Esophagus mucosa (tissue), 1 donor: Measurements from ENCODE around the gene SPEN. TPM values are rescaled to one million over a fixed set of nuclear protein-coding genes. Genes with fewer than 3 reads are reported as not detected.
"Not testable (repeated sequence)": the region's sequence is repeated elsewhere in the genome, so short reads cannot be mapped to it uniquely, and the experiment has no call there.

ENCODE experiments used
- ATAC-seq: fragments of 200-7000 bp; cut with Tn5 transposase; one replicate; pipeline ENCODE4 v1.9.1; 2020
- total RNA-seq: library from RNA; stranded (reverse); gene quantifications from one replicate; pipeline ENCODE4 v1.2.4, GENCODE V29; 2023
- donor health status: DM: yes; HTN: yes; CAD: no.

The SPEN gene
- total RNA-seq, 1 donor from 2014 or later, result 25.1 TPM

DNA sequence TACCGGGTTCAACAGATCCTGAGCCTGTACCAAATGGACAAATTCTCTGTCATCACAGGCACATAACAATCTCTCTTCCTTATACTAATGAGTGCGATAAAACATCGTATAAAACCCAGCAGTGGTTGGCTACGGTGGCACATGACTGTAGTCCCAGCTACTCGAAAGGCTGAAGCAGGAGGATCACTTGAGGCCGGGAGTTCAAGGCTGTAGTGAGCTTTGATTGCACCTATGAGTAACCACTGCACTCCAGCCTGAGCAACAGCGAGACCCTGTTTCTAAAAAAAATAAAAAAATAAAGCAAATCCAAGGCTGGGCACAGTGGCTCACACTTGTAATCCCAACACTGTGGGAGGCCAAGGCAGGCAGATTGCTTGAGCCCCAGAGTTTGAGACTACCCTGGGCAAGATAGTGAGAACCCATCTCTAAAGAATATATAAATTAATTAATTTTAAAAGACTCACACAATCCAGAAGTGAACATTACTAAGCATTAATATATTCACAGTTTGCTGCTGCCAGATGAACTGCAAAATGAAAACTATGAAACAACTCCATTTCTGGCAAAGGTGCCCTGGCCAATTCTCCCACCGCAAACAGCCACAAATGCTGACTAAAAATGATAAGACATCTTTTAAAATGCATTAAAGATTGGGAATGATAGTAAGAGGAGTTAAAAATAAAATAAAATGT is 115.3 kb downstream of the SPEN start:
- no peak for ATAC-seq

DNA sequence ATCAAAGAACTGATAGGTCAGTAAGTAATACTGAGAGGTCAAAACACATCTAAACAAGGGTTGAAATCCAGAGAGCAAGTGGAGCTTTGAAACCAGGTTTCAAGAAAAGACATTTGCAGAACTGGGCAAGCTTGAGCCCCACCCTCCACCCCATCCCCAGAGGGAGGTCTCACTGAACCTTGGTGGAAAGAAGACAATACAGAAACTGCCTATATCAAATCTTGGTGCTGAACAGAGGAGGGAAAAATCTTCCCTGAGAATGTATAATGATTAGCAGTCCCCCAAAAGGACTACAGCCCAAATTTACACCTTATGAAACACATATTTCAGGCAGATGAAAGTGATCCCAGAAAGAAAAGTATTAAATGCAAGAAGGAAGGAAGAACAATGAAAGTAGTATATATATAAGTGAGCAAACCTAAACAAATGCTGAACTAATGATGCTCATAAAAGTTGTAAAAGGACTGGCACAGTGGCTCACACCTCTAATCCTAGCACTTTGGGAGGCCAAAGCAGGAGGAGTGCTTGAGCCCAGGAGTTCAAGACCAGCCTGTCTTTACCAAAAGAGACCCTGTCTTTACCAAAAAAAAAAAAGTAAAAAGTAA is 116.0 kb downstream of the SPEN start:
- no peak for ATAC-seq

DNA sequence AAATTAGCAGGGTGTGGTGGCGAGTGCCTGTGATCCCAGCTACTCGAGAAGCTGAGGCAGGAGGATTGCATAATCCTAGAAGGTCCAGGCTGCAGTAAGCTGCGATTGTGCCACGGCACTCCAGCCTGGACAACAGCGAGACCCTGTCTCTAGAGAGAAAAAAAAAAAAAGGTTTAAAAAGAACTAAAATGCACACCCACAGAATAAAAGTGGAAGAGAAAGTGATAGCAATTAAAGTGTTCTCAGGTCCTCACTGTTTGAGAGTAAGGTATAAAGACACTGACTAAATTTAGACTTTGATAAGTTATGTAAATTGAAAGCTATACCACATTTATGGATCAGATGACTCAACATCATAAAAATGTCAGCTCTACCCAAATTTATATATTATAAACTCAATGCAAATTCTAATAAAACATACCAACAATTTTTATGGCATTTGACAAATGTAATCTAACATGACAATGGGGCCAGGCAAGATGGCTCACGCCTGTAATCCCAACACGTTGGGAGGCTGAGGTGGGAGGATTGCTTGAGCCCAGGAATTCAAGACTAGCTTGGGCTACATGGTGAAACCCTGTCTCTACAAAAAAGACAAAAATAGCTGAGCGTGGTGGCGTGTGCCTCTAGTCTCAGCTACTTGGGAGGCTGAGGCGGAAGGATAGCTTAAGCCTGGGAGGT is 116.6 kb downstream of the SPEN start:
- ATAC-seq, result no peak

DNA sequence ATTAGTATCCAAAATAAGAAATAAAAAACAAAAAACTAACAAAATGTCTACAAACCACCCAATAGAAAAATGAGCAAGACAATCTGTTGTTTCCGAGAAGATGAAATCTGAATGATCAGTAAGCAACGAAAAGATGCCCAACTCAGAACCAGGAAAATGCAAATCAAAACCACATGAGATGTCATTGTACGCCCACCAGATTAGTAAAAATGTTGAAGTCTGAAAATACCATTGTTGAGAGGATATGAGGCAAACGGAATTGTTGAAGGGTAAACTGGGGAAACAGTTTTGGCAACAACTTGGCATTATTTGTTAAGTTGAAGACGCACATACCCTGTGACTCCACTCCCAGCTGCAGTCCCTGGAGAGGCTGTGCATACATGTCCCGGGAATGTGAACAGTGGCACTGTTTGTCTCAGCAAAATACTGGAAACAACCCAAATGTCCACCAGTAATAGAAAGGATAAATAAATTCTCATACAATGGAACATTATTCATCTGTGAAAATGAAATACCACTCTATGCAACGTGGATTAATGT is 117.8 kb downstream of the SPEN start:
- no peak for ATAC-seq

DNA sequence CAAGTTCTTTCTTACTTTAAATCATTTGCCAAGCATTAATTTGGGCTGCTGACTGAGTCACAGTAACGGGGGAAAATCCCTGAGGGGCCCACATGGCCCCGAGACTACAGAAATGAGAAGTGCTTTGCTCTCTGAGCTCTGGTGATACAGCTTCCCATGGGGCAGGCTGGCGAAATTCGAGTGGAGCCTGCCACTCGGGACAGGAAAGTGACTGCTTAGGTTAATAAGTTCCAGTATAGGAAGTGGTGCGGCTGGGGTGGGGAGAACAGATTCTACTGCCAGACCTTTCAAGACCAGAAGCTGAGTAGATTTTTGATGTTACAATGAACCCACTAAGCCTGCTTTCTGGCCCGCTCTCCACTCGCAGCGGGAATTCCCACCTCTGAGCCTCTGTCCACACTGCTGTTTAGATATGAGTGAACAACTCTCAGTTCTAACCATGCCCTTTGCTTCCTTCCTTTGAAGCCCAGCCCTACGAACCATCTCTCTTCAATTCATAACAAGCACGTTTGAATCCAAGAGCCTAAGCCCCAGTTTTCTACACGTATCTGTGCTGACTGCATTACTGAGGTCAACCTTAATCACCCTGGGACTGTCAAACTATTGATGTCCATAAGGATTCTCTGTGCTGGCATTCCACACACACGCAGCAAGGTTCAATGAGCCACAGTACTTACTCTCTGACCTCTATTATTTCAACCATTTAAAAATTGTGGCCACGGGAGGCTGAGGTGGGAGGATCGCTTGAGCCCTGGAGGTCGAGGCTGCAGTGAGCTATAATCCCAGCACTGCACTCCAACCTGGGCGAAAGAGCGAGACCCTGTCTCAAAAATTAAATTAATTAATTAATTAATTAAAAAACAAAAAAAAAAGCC is 118.8 kb downstream of the SPEN start:
- ATAC-seq, result peak; percentile 27

DNA sequence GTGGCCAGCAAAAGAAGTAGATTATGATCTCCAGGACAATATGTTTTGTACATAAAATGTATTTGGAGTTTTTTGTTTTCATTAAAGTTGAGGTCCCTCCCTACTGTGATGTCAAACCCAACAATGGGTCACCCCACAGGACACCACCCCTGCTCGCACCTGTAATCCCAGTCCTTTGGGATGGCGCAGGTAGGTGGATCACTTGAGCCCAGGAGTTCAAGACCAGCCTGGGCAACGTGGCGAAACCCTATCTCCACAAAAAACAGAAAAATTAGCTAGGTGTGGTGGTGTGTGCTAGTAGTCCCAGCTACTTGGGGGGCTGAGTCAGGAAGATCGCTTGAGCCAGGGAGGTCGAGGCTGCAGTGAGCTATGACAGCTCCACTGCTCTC is 119.4 kb downstream of the SPEN start:
- no peak for ATAC-seq

DNA sequence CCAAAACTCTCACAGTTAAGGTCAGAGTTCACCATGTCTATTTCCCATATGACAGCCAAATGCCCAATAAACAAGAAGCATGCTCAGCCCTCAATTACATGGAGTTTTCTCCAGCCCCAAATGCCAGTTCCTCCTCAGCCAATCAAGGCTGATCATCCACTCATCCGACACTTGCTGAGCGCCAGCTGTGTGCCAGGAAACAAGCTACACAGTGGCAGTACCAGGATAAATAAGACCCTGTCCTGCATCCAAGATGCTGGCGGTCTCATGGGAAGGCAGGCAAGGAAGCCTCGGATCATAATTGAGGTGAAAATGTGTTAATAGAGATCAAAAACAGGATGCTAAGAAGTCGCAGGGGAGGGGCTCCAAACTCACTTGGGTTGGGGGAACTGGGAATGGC is 120.7 kb downstream of the SPEN start:
- ATAC-seq, result no peak

DNA sequence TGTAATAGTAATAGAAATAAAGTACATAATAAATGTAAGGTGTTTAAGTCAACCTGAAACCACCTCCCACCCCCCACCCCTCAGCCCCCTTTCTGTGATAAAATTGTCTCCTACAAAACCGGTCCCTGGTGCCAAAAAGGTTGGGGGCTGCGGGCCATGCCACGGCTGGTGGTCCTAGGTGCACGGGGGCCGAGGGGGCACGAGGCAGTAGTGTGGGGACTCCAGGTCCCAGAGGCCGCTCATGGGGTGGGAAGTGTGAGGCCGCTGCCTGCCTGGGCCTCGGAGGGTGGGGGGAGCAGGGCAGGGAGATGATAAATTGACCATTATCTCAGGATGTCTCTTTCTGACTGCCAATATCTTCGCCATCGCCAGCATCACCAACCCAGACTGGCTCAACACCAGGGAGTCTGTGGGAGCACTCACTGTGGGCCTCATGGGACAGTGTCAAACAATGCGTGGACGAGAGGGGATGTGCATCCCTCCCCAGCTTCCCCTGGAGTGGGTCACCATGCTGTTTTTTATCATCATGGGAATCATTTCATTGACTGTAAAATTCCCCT is 121.9 kb downstream of the SPEN start:
- ATAC-seq, result no peak

DNA sequence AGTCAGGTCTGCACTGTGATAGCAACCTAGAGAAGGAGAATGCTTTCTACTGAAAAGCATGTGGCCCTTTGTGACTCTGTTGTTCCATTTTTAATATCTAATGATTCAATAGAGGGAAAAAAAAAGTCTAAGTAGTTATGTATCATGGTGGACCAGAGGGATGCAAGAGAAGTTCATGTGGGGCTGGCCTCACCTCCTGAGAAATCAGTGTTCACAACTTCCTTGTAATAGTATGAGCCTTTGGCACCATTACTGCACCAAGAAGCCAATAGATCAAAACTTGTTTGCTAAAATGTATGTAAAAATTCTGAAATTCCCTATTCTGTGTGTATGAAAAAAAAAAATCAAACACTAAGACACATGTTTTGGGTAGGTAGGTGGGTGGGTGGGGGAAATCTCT is 123.4 kb downstream of the SPEN start:
- no peak for ATAC-seq

DNA sequence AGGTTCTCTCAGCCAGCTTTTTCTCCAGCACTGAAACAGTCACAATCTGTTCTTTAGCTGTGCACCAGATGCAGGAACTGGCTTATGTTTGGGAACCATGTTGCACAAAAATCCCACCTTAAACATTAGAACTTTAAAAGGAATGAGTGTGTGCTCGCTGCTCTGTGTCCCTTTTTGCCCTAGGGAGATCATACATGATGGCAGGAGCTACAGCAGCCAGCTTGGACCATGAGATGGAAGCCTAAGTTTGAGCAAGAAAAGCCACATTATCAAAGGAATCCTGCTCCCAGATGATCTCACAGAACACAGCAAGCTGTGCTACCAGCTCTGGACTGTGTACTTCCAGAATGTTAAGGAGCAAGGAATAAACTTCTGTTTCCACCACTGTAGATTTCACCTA is 124.9 kb downstream of the SPEN start:
- ATAC-seq, result no peak

DNA sequence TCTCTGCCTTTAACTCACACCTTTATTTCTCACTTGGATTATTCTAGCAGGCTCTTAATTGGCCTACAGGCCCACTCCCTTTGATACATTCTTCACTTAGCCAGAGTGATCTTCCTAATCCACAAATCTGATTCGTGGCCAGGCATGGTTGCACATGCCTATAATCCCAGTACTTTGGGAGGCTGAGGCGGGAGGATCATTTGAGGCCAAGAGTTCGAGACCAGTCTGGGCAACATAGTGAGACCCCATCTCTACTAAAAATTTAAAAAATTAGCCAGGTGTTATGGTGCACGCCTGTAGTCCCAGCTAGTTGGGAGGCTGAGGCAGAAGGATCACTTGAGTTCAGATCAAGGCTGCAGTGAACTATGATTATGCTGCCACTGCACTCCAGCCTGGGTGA is 126.3 kb downstream of the SPEN start:
- ATAC-seq, result no peak

DNA sequence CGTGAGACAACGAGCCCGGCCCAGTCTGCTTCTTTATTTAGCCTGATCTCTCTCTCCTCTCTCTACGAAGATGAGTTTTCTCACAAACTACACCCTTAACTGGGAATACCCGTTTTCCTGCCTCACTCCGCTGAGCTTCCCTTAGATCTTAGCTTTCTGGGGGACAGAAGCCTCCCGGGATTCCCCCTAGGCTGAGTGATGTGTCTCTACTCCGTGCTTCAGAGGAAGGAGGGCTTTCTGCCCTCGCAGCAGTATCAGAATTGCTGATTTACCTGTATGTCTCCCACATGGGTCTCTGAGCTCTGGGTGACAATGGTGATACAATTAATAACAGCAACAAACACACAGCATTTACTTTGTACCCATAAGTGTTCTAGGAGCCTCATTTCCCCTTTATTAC is 127.3 kb downstream of the SPEN start:
- ATAC-seq, result peak; percentile 19

DNA sequence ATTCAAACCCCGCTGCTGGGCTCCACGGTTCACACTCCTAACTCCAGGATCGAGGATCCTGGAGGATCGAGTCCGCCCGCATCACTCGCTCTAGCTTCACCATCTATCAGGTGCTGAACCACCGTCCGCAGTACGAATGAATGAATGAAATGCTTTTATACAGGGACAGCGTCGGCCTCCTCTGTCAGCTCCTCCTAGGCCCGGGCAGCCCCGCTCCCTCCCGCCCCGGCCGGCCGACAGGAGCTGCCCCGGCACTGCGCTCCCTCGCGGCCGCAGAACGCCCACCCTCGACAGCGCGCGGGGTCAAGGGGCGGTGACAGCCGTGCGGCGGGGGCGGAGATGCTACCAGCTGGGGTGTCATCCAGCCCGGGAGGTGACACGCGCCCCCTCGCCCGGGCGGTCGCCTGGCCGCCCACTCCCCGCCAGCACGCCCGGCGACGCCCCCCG is 127.9 kb downstream of the SPEN start:
- peak; percentile 73 for ATAC-seq

DNA sequence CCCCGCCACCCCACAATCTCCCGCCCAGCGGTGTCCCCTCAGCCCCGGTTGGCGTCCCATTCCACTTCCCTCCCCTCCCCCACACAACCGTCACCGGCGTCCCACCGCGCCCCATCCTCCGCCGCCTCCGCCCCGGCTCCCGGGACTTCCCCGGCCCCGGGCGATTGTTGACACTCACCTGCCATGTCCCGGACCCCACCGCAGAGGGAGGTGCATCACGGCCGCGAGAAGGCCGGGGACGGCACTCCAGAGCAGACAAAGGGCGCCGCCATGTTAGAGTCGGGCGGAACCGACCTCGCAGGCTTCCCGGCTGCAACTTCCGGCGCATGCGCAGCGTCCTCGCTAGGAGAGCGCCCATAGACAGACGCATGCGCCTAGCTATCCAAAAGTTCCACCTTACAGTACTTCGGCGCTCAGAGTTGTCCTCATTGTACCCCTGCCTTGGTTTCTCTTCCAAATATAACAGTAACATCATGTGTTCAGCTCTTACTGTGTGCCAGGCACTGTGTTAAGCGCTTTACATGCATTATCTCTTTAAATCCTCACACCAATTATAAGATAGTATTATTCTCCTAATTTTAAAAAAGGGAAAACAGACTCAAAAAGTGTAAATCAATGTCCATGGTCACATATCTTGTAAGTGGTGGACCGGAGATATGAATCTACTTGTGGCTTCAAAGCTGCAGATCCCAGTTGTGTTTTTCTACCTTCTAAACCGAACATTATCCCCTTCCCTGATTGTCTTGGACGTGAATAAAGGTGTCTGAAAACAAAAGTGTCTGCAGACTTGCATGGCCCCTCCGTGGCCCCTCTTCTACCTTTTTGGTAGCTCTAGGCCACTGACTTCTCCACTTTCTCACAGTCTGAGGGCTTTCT is 128.5 kb downstream of the SPEN start, which contains the start of gene ZBTB17:
ZBTB17 (minus strand) TSS at position 297 of the 876 bp plus-strand sequence. CDS start 27,606 bp downstream, outside the sequence.
- ATAC-seq, result peak; percentile 95

DNA sequence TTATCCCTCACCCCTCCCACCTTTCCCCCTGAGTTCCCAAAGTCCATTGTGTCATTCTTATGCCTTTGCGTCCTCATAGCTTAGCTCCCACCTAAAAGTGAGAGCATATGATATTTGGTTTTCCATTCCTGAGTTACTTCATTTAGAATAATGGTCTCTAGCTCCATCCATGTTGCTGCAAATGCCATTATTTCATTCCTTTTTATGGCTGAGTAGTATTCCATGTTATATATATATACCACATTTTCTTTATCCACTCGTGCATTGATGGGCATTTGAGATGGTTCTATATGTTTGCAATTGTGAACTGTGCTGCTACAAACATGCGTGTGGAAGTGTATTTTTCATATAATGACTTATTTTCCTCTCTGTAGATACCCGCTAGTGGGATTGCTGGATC is 130.4 kb downstream of the SPEN start:
- ATAC-seq, result not testable (repeated sequence)

DNA sequence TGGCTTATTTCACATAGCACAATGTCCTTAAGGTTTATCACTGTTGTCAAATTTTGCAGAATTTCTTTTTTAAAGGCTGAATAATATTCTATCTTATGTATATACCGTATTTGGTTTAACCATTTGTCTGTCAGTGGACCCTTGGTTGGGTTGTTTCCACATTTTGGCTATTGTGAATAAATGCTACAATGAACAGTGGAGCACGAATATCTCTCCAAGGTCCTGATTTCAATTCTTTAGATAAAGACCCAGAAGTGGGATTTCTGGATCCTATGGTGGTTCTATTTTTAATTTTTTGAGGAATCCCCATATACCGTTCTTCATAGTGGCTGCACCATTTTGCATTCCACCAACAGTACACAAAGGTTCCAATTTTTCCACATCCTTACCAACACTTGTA is 134.2 kb downstream of the SPEN start:
- no peak for ATAC-seq

DNA sequence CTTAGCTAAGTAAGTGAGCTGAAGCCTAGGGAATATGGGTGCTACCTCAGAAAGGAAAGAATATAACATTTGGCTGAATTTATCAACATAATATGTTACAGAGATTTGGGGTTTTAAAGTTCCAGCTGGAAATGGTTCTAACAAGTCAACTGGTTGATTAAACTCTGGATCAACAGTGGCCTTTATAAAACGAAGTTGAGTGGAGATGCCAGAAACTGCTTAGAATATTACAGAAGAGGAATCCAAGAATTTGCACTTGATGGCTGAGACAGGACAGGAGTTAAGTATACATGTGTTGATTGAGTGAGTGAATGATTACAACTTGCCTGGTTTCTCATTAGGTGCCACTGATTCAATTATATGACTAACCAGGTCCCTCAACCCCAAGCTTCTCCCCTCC is 135.8 kb downstream of the SPEN start:
- ATAC-seq, result no peak

DNA sequence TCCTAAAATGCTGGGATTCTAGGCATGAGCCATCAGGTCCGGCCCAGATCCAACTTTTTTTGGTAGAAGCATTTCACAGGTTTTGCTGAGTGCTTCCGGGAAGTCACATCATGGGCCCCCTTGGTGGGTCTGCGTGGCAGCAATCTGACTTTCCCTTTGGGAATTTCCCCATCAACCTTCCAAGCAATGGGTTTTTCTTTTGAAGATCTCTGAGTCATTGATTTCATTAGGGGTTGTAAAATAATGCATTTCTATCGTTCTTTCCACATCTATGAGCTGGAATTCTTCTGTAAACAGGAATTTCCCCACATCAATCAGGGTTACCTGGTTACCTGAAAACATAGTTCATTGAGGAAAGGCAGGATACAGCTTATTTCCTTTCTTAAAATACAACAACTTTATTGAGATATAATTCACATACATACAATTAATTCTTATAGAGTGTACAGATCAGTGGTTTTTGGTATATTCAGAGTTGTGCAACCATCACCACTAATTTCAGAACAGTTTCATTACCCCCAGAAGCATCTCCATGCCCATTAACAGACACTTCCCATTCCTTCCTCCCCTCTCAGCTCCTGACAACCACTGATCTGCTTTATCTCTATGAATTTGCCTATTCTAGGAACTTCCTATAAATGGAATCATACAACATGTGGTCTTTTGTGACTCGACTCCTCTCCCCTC is 138.2 kb downstream of the SPEN start:
- no peak for ATAC-seq

DNA sequence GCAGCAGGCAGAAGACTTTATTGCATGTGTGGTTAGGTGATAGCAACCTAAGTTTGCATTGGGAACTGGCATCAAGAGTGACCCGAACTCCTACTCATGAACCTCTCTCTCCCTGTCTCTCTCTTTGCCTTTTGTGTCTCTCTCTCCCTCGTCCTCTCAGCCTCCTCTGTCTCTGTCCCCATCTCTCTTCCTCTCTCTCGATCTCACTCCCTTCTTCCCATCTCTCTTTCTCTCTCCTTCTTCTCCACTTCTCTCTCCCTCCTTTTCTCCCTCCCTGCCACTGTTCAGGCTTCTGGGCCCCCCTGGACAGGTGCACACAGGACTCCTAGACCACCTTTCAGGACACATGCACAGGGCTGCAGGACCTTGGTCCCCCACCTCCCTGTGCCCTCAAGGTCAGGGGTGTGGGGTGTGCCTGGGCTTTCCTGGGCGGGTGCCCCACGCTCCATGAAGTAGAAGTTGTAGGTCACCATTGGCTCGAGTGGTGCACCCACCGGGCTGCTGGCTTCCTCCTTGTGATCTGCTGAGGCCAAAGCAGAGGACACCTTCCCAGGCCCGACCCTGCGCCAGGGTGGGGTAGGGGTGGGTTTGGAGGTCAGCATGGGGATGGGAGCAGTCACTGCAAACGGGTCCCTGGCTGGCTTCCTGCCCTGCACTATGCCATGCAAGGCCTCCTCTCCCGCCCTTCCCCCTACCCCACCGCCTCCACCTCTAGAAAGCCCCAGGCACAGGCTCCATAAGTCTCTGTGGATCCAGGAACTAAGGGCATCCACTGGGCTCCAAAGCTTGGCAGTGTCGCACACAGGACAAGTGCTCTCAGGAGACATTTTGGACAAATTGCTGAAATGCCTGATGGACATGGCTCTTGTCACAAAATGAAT is 141.6 kb downstream of the SPEN start:
- ATAC-seq, result peak; percentile 9

DNA sequence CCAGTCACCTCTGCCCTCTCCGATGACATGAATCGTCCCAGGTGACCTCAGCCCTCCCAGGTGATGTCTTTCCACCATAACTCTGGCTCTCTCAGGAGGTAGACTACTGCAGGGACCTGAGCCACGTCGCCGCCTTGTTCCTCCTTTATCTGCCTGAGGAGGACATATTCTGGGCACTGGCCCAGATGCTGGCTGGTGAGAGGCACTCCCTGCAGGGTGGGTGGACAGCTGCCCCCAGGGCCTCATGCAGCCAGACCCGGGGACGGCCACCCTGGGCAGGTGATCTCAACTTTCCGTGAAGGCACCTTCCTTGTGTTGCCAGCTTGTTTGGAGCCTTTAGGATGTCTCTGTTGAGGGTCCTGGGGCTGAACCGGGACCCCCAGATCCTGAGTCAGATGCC is 142.3 kb downstream of the SPEN start:
- no peak for ATAC-seq
